Measurements from ENCODE around the gene GIT1.

The GIT1 gene

GRCh38 chr17:29625037-29625750, 35.7 kb upstream of the GIT1 start:
- no peak overlapping the region for H3K4me3 ChIP-seq (ENCODE audit: low read depth, low read length)
- TF ChIP-seq, protein P1, sequence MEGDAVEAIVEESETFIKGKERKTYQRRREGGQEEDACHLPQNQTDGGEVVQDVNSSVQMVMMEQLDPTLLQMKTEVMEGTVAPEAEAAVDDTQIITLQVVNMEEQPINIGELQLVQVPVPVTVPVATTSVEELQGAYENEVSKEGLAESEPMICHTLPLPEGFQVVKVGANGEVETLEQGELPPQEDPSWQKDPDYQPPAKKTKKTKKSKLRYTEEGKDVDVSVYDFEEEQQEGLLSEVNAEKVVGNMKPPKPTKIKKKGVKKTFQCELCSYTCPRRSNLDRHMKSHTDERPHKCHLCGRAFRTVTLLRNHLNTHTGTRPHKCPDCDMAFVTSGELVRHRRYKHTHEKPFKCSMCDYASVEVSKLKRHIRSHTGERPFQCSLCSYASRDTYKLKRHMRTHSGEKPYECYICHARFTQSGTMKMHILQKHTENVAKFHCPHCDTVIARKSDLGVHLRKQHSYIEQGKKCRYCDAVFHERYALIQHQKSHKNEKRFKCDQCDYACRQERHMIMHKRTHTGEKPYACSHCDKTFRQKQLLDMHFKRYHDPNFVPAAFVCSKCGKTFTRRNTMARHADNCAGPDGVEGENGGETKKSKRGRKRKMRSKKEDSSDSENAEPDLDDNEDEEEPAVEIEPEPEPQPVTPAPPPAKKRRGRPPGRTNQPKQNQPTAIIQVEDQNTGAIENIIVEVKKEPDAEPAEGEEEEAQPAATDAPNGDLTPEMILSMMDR (conservative IDR thresholded peaks at IDR 0.05; ENCODE audit: low read depth, low read length), result no peak
- DNase-seq (ENCODE audit: low read depth), result no peak

GRCh38 chr17:29624586-29624985, 35.1 kb upstream of the GIT1 start:
- no peak overlapping the region for H3K4me3 ChIP-seq (ENCODE audit: low read depth, low read length)
- TF ChIP-seq, protein P1 (conservative IDR thresholded peaks at IDR 0.05; ENCODE audit: low read depth, low read length), result no peak
- no peak for DNase-seq (ENCODE audit: low read depth)

DNA sequence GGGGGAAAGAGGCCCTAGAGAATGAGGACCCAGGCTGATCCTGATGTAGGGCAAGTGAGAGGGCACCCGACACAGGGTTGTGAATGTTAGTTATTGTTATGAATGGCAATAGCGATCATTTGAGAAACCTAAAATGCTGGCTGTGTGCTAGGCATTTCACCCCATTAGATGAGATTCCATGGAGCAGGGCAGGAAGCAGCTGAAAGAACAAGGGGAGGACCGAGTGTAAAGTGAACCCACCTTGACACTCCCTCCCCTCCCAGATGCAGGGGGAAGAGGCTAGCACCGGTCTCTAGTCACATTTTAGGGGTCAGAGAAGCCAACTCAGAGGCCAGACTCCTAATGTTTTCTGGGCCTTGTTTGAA, 33.8 kb upstream of the GIT1 start:
- peak overlapping the region; percentile 69 for H3K4me3 ChIP-seq (ENCODE audit: low read depth, low read length)
- DNase-seq (ENCODE audit: low read depth), result no peak
- TF ChIP-seq, protein P1 (conservative IDR thresholded peaks at IDR 0.05; ENCODE audit: low read depth, low read length), result no peak

DNA sequence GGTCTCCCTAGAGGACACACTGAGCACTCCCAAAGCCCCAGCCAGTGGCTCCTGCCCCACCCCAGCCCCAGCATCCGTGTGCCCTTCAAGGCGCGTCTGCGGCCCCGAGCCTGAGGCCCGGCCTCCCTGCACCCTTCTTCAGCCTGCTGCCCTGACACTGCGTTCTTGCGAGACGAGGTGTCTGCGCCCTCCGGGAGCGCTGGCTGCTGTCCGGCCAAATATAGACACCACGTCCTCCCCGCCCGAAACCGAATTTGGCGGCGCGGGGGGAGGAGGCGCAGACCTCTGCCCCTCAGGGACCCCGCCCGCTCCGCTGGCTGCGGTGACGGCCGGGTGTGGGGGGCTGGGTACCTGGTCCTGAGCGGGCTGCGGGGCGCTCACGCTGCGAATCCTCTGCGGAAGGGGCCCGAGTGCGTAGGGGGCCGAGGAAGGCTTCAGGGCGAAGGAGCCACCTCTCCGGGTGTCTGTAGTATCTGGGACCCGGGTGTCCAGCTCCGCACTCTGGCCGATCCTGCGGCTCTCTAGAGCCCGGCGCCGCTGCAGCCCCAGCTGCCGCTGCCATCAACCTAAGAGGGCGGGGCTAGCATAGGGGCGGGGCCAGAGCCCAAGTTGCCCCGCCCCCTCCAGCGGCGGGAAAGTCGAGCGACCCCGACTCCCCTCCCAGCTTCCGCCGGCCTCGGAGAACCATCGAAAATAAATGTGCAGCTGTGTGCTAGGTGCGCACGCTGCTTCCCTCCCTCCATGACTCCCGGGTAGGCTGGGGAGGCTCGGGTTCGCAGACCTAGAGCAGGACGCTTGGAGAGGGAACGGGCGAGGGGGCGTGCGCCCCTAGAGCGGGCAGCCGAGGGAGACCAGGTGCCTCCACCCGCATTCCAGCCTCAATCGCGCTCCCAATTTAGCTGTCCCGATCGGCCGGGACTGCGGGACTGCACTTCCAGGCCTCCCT, 33.2 kb upstream of the GIT1 start, which contains the start of gene CORO6:
Gene CORO6 (minus strand): TSS at position 576 of the 946 bp plus-strand sequence. CDS start 1,491 bp downstream, outside the sequence.
- TF ChIP-seq, protein P1 (conservative IDR thresholded peaks at IDR 0.05; ENCODE audit: low read depth, low read length), result no peak
- peak within 1 kb of the TSS; percentile 69 for H3K4me3 ChIP-seq (ENCODE audit: low read depth, low read length)
- peak; percentile 43 for DNase-seq (ENCODE audit: low read depth)

DNA sequence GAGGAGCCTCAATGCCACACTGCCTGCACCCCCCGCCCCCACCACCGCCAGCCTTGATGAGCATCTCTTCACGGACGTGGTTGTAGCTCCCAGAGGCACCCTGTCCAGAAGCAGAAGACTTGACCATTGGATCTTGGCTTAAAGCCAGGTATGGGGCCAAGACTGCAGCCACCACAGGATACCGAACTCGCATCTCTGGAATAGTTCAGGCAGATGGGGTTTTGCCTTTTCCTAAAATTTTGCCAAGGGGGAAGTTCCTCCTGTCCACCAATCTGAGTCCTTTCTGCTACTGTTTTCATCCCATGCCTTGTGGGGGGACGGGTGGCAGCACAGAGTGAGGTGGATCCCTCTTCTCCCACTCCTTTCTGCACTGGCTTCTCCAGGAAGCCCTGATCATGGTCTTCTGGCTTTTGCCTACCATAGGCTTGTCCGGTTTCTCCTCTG, 32.3 kb upstream of the GIT1 start:
- DNase-seq (ENCODE audit: low read depth), result no peak
- peak overlapping the region; percentile 69 for H3K4me3 ChIP-seq (ENCODE audit: low read depth, low read length)
- TF ChIP-seq, protein P1 (conservative IDR thresholded peaks at IDR 0.05; ENCODE audit: low read depth, low read length), result no peak

DNA sequence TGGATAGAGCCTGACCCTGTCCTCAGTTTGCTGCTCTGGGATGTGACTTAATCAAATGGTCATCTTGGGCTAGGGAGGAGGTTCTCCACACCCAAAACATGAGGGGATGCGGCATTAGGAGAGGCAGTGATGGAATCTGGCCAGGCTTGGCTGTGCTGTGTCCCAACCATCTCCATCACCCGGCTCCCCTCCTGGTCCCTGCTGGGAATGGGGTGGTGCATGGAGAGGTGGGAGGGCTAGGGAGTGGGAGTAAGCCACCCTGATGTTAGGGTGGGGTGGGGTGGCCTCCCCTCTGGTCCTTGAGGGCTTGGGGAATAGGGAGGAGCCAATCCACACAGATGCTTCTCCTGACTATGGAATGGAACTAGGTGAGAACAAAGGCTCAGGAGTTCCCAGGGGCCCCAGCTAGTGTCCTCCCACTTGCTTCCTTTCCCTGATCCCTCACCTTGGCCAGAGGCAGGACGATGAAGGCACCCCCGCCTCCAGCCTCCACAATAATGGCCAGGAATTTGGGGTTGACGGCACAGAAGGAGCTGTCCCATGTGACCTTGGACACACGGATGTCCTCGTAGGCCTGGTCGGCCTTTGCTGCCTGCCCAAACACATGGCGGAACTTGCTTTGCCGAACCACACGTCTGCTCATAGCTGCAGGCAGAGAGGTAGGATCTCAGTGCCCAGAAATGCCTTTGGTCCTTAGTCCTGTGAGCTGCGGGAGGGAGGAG, 31.5 kb upstream of the GIT1 start:
- no peak overlapping the region for H3K4me3 ChIP-seq (ENCODE audit: low read depth, low read length)
- no peak for DNase-seq (ENCODE audit: low read depth)
- TF ChIP-seq, protein P1 (conservative IDR thresholded peaks at IDR 0.05; ENCODE audit: low read depth, low read length), result no peak
